GM12878 (cell line): ENCODE data around the gene FBRSL1. TPM values are rescaled to one million over a fixed set of nuclear protein-coding genes. Genes with fewer than 3 reads are reported as not detected.

Experiments used
- ATAC-seq: fragments of 200-7000 bp; cut with Tn5 transposase; 3 replicates; pipeline ENCODE4 v1.9.1; 2020; ENCODE audit warnings: mild to moderate bottlenecking, moderate library complexity
- BruUV-seq: library from RNA; stranded (reverse); fragments of 400-500 nt; replicated peaks from 2 replicates; lab custom pipeline; 2021; lab: Mats Ljungman, UMichigan
- CTCF ChIA-PET: fragments of 300-600 bp; sonication (Branson Sonifier 250); formaldehyde crosslinking; extraction: SDS; loops from one replicate; lab custom pipeline; 2021; ENCODE audit warnings: inconsistent platforms; lab: Yijun Ruan, JAX
- POLR2A ChIA-PET: fragments of 350-600 bp; formaldehyde crosslinking; extraction: SDS; loops from one replicate; lab custom pipeline; 2021; ENCODE audit warnings: inconsistent platforms; lab: Charles Lee
- RAD21 ChIA-PET: fragments of 300-600 bp; sonication (Branson Sonifier 250); formaldehyde crosslinking; loops from one replicate; lab custom pipeline; 2023; ENCODE audit warnings: antibody characterized with exemption; ENCODE audit not compliant: unreplicated experiment; lab: Charles Lee
- SMC1A ChIA-PET: fragments of 300-600 bp; sonication (Branson Sonifier 250); formaldehyde crosslinking; loops from one replicate; lab custom pipeline; 2023; ENCODE audit not compliant: unreplicated experiment, uncharacterized antibody; lab: Charles Lee
- DNase-seq: peaks from one replicate; pipeline ENCODE4 v3.0.0-alpha.2; 2011; ENCODE audit warnings: low read depth, low spot score
- FAIRE-seq: peaks from 3 replicates; lab custom pipeline; 2011; peaks lifted over from hg19 to GRCh38; lab: Jason Lieb, UNC
- H2AFZ ChIP-seq: 2 replicates; pipeline ENCODE4 v1.6.0; 2011; ENCODE audit warnings: low read depth, low read length, control low read depth; ENCODE audit not compliant: control insufficient read depth
- H3K27ac ChIP-seq: 2 replicates; pipeline ENCODE4 v1.5.1; 2011; ENCODE audit warnings: control low read depth; ENCODE audit not compliant: control insufficient read depth, insufficient read depth
- H3K27me3 ChIP-seq, 2 experiments: replicated peaks in 1 of 2; 2 replicates each; pipeline versions ENCODE4 v1.6.0 to v1.6.1; 2011; ENCODE audit warnings: low read length in 1 of 2; ENCODE audit not compliant: control insufficient read depth in 2 of 2, insufficient read depth in 2 of 2
- H3K36me3 ChIP-seq, 2 experiments: 2 replicates each; pipeline ENCODE4 v1.5.1; 2011; ENCODE audit warnings: low read length in 1 of 2; ENCODE audit not compliant: control insufficient read depth in 2 of 2, insufficient read depth in 2 of 2
- H3K4me1 ChIP-seq: 2 replicates; pipeline ENCODE4 v1.6.1; 2011; ENCODE audit warnings: mild to moderate bottlenecking, low read length, moderate library complexity, mixed read lengths; ENCODE audit not compliant: control insufficient read depth, insufficient read depth
- H3K4me2 ChIP-seq: 2 replicates; pipeline ENCODE4 v1.6.0; 2011; ENCODE audit warnings: control low read depth; ENCODE audit not compliant: control insufficient read depth, insufficient read depth
- H3K4me3 ChIP-seq: fragments of 200-600 bp; sonication (generic); 2 replicates; pipeline ENCODE4 v1.5.1; 2016
- H3K79me2 ChIP-seq: 2 replicates; pipeline ENCODE4 v1.6.0; 2011; ENCODE audit warnings: low read length; ENCODE audit not compliant: control insufficient read depth, insufficient read depth
- H3K9ac ChIP-seq: 2 replicates; pipeline ENCODE4 v1.8.0; 2011; ENCODE audit warnings: low read length, control low read depth, mixed read lengths; ENCODE audit not compliant: control insufficient read depth, insufficient read depth
- H3K9me3 ChIP-seq: replicated peaks from 3 replicates; pipeline ENCODE4 v1.5.1; 2011; ENCODE audit warnings: mild to moderate bottlenecking, low read length; ENCODE audit not compliant: control insufficient read depth, insufficient read depth
- H4K20me1 ChIP-seq: 2 replicates; pipeline ENCODE4 v1.6.0; 2011; ENCODE audit not compliant: control insufficient read depth, insufficient read depth
- CHD4 ChIP-seq: fragments of 200-600 bp; sonication (generic); IDR thresholded peaks from 2 replicates; pipeline ENCODE4 v1.6.1; 2016; ENCODE audit warnings: mild to moderate bottlenecking
- CUX1 ChIP-seq: IDR thresholded peaks from 2 replicates; pipeline ENCODE4 v1.6.1; 2012; ENCODE audit warnings: improper control_type of control experiment, low read depth, low read length; ENCODE audit not compliant: insufficient replicate concordance
- EED ChIP-seq: sonication (generic); IDR thresholded peaks from 2 replicates; pipeline ENCODE4 v1.6.1; 2016; ENCODE audit warnings: antibody characterized with exemption, low read depth
- MYC ChIP-seq: IDR thresholded peaks from 2 replicates; pipeline ENCODE4 v1.6.1; 2011; ENCODE audit warnings: mild to moderate bottlenecking, low read length, moderate library complexity, inconsistent platforms; ENCODE audit not compliant: insufficient read depth, insufficient replicate concordance, insufficient read length, severe bottlenecking
- NFYB ChIP-seq: IDR thresholded peaks from 2 replicates; pipeline ENCODE4 v1.6.1; 2011; ENCODE audit warnings: low read depth, mild to moderate bottlenecking, low read length, improper control_type of control experiment, moderate library complexity; ENCODE audit not compliant: insufficient read depth
- NRF1 ChIP-seq: conservative IDR thresholded peaks from 2 replicates; pipeline ENCODE4 v1.6.1; 2011; ENCODE audit warnings: mild to moderate bottlenecking, low read depth, low read length, improper control_type of control experiment
- RBBP5 ChIP-seq: fragments of 200-600 bp; sonication (generic); conservative IDR thresholded peaks from 2 replicates; pipeline ENCODE4 v1.6.1; 2016
- RUNX3 ChIP-seq: IDR thresholded peaks from 2 replicates; pipeline ENCODE4 v1.6.1; 2012; ENCODE audit warnings: low read length, inconsistent platforms
- SREBF1 ChIP-seq: IDR thresholded peaks from 2 replicates; pipeline ENCODE4 v1.6.1; 2012; ENCODE audit warnings: mild to moderate bottlenecking, low read length
- USF2 ChIP-seq: IDR thresholded peaks from 2 replicates; pipeline ENCODE4 v1.6.1; 2011; ENCODE audit warnings: low read depth, low read length, improper control_type of control experiment, borderline replicate concordance
- ZBTB40 ChIP-seq: fragments of 450-650 bp; IDR thresholded peaks from 2 replicates; pipeline ENCODE4 v1.6.1; 2016; ENCODE audit warnings: mild to moderate bottlenecking, moderate library complexity, borderline replicate concordance
- WGBS: methylation state at CpG from one replicate; pipeline ENCODE4 v1.1.6; 2016; ENCODE audit warnings: low lambda C conversion rate; ENCODE audit not compliant: insufficient replicate concordance, insufficient coverage; ENCODE audit errors: missing lambda C conversion rate; 5-methylcytosine and 5-hydroxymethylcytosine counted together
- in situ Hi-C: fragments of 300-500 bp; cut with MboI; formaldehyde crosslinking; loops from 9 replicates; pipeline ENCODE4 v1.14.3; 2018; ENCODE audit warnings: mixed read lengths
- intact Hi-C: fragments of 100-400 bp; cut with micrococcal nuclease; formaldehyde crosslinking; loops from one replicate; pipeline ENCODE4 v1.14.2; 2022; ENCODE audit not compliant: unreplicated experiment
- polyA plus RNA-seq, 11 experiments: library from polyadenylated mRNA; depleted of rRNA in 4 of 11; unstranded in 6 of 11; stranded (reverse) in 5 of 11; fragments of >200 nt; fragmentation: Nextera tagmentation in 4 of 11; fragmentation: Illumina TruSeq in 1 of 11; extraction: Ambion mirVana in 4 of 11; extraction: Trizol in 1 of 11; gene quantifications; 1 replicate in 1 of 11; 2 replicates in 10 of 11; pipeline versions ENCODE4 v1.2.1 to v1.2.3, GENCODE V29; 2011 to 2016; ENCODE audit warnings: inconsistent platforms in 2 of 11, missing spikeins in 2 of 11, low read depth in 1 of 11
- total RNA-seq, 4 experiments: library from RNA; depleted of rRNA in 3 of 4; stranded (reverse); fragments of >200 nt in 3 of 4; fragmentation: Illumina TruSeq in 1 of 4; extraction: Trizol in 1 of 4; gene quantifications; 2 replicates each; pipeline versions ENCODE4 v1.2.1 to v1.2.3, GENCODE V29; 2013 to 2021

The FBRSL1 gene
- total and polyA plus RNA-seq, 10 of the 15 experiments (the other 5 are each of a cell fraction or from before 2014, with no cell fraction given), result 0.19 to 55.1 (median 4.1) TPM

- no peak for TF ChIP-seq CUX1
- TF ChIP-seq RUNX3, result no peak
- no peak for TF ChIP-seq NFYB
- TF ChIP-seq MYC, result no peak
- no peak for TF ChIP-seq EED
- TF ChIP-seq, all 136 proteins: peak for 0
Measured at GRCh38 chr12:132508491-132508740, 18.5 kb downstream of the FBRSL1 start (continued).

- Histone ChIP-seq H4K20me1 (peaks cover 2% of the 10 kb centered on the region), H3K79me2 (peaks cover 11% of the 10 kb centered on the region), H3K4me3 (no peak overlapping the region), H2AFZ (no peak overlapping the region), H3K9me3 (no peaks in the 10 kb centered on the region), H3K4me1 (peaks cover 9% of the 10 kb centered on the region), H3K27ac (no peak overlapping the region), H3K27me3 (no peaks in the 10 kb centered on the region; a peak in 1 of 4 replicates), H3K4me2 (no peak overlapping the region), H3K36me3 (peaks cover 0 to 15% of the 10 kb centered on the region in 2 experiments; a peak in 2 of 4 replicates), H3K9ac (no peak overlapping the region)
- ChIA-PET CTCF (no interaction called here), SMC1A (no interaction called here), RAD21 (no interaction called here), POLR2A (no interaction called here)
- 88% methylated on average over 40 of the region's 53 CpGs for WGBS
- intact Hi-C loops, result no loop called here
- in situ Hi-C loops, result no loop called here
- FAIRE-seq, result no peak
- no peak for ATAC-seq
- no TSS peak for BruUV-seq
- no peak for DNase-seq
- TF ChIP-seq ZBTB40, result no peak
- TF ChIP-seq CHD4, result no peak
- no peak for TF ChIP-seq USF2
- no peak for TF ChIP-seq NFYB
- TF ChIP-seq RBBP5, result no peak
- TF ChIP-seq SREBF1, result no peak
- no peak for TF ChIP-seq NRF1
Measured at GRCh38 chr12:132508860-132509732, 19.1 kb downstream of the FBRSL1 start.
